Measurements from ENCODE around the gene FAM168A. TPM values are rescaled to one million over a fixed set of nuclear protein-coding genes. Genes with fewer than 3 reads are reported as not detected.

Gene FAM168A
- total RNA-seq, 3 donors from 2014 or later (not counting 1 experiment from before 2014, with no cell fraction given): 27.4 to 39.8 (median 30.4) TPM

DNA sequence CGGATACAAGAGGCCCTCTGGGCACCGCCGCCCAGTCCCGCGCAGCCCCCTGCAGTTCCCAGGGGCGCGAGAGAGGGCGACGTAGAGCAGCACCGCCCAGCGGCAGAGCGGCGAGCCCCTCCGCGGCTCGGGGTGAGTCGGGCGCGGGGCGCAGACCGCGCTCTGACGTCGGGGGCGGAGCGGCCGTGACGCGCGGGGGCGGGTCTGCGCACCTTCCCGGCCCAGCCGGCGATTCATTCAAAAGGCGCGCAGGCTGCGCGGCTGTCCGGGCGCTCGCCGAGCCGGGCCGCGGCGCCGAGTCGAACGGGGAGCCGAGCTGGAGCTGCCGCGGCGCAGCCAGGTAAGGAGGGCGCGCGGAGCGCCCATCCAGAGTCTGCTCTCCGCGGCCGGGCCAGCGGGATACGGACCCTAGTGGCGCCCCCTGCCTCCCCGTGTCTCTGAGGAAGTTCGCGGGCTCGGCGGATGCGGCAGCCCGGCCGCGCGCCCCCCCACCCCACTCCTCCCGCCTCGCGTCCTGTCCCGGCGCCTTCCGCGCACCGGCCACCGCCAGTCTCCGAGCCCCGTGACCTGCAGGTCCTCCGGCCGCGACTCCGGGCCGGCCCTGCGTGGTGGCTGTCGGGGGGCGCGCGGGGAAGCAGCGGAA lies 221.6 kb downstream of the FAM168A start, which contains the start of gene RELT:
Gene RELT (plus strand): TSS at position 240 of the 643 bp plus-strand sequence. CDS start 12,738 bp downstream, outside the sequence.
- no peaks in the 10 kb centered on the region for H3K36me3 ChIP-seq (ENCODE audit: control insufficient read depth, insufficient read depth, low read length)
- H3K27me3 ChIP-seq (ENCODE audit: control insufficient read depth, insufficient read depth, low read length): no peaks in the 10 kb centered on the region
- no peaks in the 10 kb centered on the region for H3K9me3 ChIP-seq (ENCODE audit: control insufficient read depth, insufficient read depth, low read length)
- H3K9me3 Mint-ChIP-seq: no peaks in the 10 kb centered on the region
- peak within 1 kb of the TSS; percentile 69 for H3K4me3 ChIP-seq (ENCODE audit: low read length)
- TF ChIP-seq, protein P1, sequence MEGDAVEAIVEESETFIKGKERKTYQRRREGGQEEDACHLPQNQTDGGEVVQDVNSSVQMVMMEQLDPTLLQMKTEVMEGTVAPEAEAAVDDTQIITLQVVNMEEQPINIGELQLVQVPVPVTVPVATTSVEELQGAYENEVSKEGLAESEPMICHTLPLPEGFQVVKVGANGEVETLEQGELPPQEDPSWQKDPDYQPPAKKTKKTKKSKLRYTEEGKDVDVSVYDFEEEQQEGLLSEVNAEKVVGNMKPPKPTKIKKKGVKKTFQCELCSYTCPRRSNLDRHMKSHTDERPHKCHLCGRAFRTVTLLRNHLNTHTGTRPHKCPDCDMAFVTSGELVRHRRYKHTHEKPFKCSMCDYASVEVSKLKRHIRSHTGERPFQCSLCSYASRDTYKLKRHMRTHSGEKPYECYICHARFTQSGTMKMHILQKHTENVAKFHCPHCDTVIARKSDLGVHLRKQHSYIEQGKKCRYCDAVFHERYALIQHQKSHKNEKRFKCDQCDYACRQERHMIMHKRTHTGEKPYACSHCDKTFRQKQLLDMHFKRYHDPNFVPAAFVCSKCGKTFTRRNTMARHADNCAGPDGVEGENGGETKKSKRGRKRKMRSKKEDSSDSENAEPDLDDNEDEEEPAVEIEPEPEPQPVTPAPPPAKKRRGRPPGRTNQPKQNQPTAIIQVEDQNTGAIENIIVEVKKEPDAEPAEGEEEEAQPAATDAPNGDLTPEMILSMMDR (IDR thresholded peaks at IDR 0.05): peak; percentile 94
- ATAC-seq (peak; percentile 76 to 90 (median 76)), DNase-seq (peak; percentile 96 to 97)
- H3K27me3 Mint-ChIP-seq (ENCODE audit: low read depth in 2 of 2): no peaks in the 10 kb centered on the region
- H3K27ac ChIP-seq (ENCODE audit: low read length): peak within 1 kb of the TSS; percentile 89
- H3K4me1 Mint-ChIP-seq: peaks cover 14 to 45% of the 10 kb centered on the region in 2 donors
- H3K27ac Mint-ChIP-seq: peak within 1 kb of the TSS; percentile 91 to 95
- no peaks in the 10 kb centered on the region for H3K36me3 Mint-ChIP-seq
- WGBS (ENCODE audit: insufficient coverage): under 1% methylated on average over 96 of the region's 96 CpGs
- intact Hi-C loops (cut with micrococcal nuclease): loop anchor here (2.0 kb wide), 2 partner anchors 17 to 25 kb away; no protein-coding TSS in a partner anchor
- H3K4me1 ChIP-seq (ENCODE audit: control insufficient read depth, insufficient read depth, low read length): peaks cover 61% of the 10 kb centered on the region
- H3K4me3 Mint-ChIP-seq: peak within 1 kb of the TSS; percentile 91

DNA sequence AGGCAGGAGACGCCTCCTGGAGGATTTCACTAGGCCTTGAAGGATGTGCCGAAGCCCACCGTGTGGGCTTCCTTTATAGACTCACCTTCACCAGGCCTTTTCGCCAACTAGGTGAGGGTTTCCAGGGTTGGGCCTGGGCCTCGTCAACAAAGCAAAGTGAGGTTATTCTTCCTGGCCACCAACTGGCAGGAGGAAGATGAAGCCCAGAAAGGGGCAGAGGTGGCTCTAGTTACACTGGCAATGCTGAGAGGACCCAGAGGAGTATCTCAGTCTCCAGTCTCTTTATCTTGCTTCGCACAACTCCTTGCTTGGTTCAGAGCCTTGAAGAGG lies 222.1 kb downstream of the FAM168A start:
- no peaks in the 10 kb centered on the region for H3K9me3 Mint-ChIP-seq
- no peaks in the 10 kb centered on the region for H3K27me3 ChIP-seq (ENCODE audit: control insufficient read depth, insufficient read depth, low read length)
- H3K36me3 ChIP-seq (ENCODE audit: control insufficient read depth, insufficient read depth, low read length): no peaks in the 10 kb centered on the region
- TF ChIP-seq, protein P1 (IDR thresholded peaks at IDR 0.05): no peak
- DNase-seq (no peak), ATAC-seq (no peak)
- H3K4me3 Mint-ChIP-seq: peak overlapping the region; percentile 91
- peaks cover 14 to 41% of the 10 kb centered on the region in 2 donors for H3K4me1 Mint-ChIP-seq
- H3K36me3 Mint-ChIP-seq: no peaks in the 10 kb centered on the region
- H3K27me3 Mint-ChIP-seq (ENCODE audit: low read depth in 2 of 2): no peaks in the 10 kb centered on the region
- peak overlapping the region; percentile 81 for H3K27ac ChIP-seq (ENCODE audit: low read length)
- no peak overlapping the region for H3K4me3 ChIP-seq (ENCODE audit: low read length)
- peak overlapping the region; percentile 91 to 95 for H3K27ac Mint-ChIP-seq
- WGBS (ENCODE audit: insufficient coverage): 54% methylated on average over 6 of the region's 6 CpGs
- no peaks in the 10 kb centered on the region for H3K9me3 ChIP-seq (ENCODE audit: control insufficient read depth, insufficient read depth, low read length)
- intact Hi-C loops (cut with micrococcal nuclease): loop anchor here (2.0 kb wide), 2 partner anchors 17 to 25 kb away; no protein-coding TSS in a partner anchor
- peaks cover 56% of the 10 kb centered on the region for H3K4me1 ChIP-seq (ENCODE audit: control insufficient read depth, insufficient read depth, low read length)

DNA sequence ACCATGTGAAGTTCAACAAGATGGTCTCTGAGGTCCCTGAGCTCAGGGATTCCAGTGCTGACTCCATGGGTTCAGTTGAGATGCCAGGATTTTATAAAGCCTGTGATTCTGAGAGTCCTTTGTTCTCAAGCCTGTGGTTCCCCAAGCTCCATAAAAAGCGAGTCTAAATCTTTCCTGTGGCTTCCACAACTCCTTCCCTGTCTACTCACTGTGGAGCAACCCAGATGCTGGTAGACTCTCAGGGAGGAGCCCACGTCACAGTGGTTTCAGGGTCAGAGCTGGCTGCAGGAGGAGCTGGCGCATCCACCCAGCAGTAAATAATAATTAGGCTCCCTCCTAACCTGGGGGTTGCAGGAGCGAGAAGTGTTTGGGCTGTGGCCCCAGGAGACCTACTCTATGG lies 223.8 kb downstream of the FAM168A start:
- DNase-seq: no peak
- Mint-ChIP-seq H3K9me3 (no peaks in the 10 kb centered on the region), H3K27ac (no peak overlapping the region), H3K27me3 (ENCODE audit: low read depth in 2 of 2) (no peaks in the 10 kb centered on the region), H3K4me1 (peaks cover 9 to 33% of the 10 kb centered on the region in 2 donors), H3K4me3 (no peak overlapping the region), H3K36me3 (no peaks in the 10 kb centered on the region)
- 92% methylated on average over 4 of the region's 4 CpGs for WGBS (ENCODE audit: insufficient coverage)
- Histone ChIP-seq H3K4me3 (ENCODE audit: low read length) (no peak overlapping the region), H3K4me1 (ENCODE audit: control insufficient read depth, insufficient read depth, low read length) (peaks cover 39% of the 10 kb centered on the region), H3K27me3 (ENCODE audit: control insufficient read depth, insufficient read depth, low read length) (no peaks in the 10 kb centered on the region), H3K27ac (ENCODE audit: low read length) (no peak overlapping the region), H3K9me3 (ENCODE audit: control insufficient read depth, insufficient read depth, low read length) (no peaks in the 10 kb centered on the region), H3K36me3 (ENCODE audit: control insufficient read depth, insufficient read depth, low read length) (no peaks in the 10 kb centered on the region)
- TF ChIP-seq, protein P1 (IDR thresholded peaks at IDR 0.05): no peak
- ATAC-seq: no peak
- intact Hi-C loops (cut with micrococcal nuclease): no loop called here

All from natural killer cell (primary cell).